Lower leg skin (tissue), 4 donors: Measurements from ENCODE around the gene ASTL. TPM values are rescaled to one million over a fixed set of nuclear protein-coding genes. Genes with fewer than 3 reads are reported as not detected.

ENCODE experiments used
- DNase-seq, 2 donors: peaks; one replicate each; pipeline ENCODE4 v3.0.0-alpha.2; 2019; ENCODE audit warnings: low spot score in 2 of 2
- H3K4me3 ChIP-seq: fragments of 200-600 bp; sonication (generic); 2 replicates; pipeline ENCODE4 v1.5.1; 2017; ENCODE audit warnings: mild to moderate bottlenecking, low read depth; ENCODE audit not compliant: poor library complexity, severe bottlenecking
- CTCF ChIP-seq, 3 donors: fragments of 450-650 bp; IDR thresholded peaks; one replicate each; pipeline ENCODE4 v1.5.1; 2016; ENCODE audit warnings: antibody characterized with exemption in 3 of 3, mild to moderate bottlenecking in 3 of 3, moderate library complexity in 2 of 3
- POLR2A ChIP-seq, 2 donors: fragments of 450-650 bp; IDR thresholded peaks; one replicate each; pipeline ENCODE4 v1.6.1; 2016 to 2017; ENCODE audit warnings: antibody characterized with exemption in 2 of 2, mild to moderate bottlenecking in 1 of 2, moderate library complexity in 1 of 2
- WGBS, 2 donors: methylation state at CpG; one replicate each; pipeline ENCODE4 v1.1.5; 2018; 5-methylcytosine and 5-hydroxymethylcytosine counted together
- intact Hi-C: fragments of 100-400 bp; cut with DNase I; formaldehyde crosslinking; loops from one replicate; pipeline ENCODE4 v1.15.0; 2023; ENCODE audit warnings: low total_unique reads
- total RNA-seq, 4 donors: library from RNA; depleted of rRNA; stranded (reverse); fragments of >200 nt; gene quantifications; one replicate each; pipeline ENCODE4 v1.1.0, GENCODE V29; 2016

The ASTL gene
- total RNA-seq, 4 donors from 2014 or later = 0.20 to 1.8 (median 0.63) TPM; not detected in 1

GRCh38 chr2:96074156-96074555, 64.1 kb downstream of the ASTL start:
- H3K4me3 ChIP-seq = no peak overlapping the region
- 74 to 82% methylated on average over 5 to 6 of the region's 6 CpGs for WGBS, 2 donors
- peak in 1 of 2 donors; percentile 63 for DNase-seq
- intact Hi-C loops = no loop called here
- TF ChIP-seq CTCF (IDR thresholded peaks at IDR 0.05) = no peak
- no peak for TF ChIP-seq POLR2A (IDR thresholded peaks at IDR 0.05)

- H3K4me3 ChIP-seq = no peak overlapping the region
- intact Hi-C loops = no loop called here
- 76 to 78% methylated on average over 7 of the region's 7 CpGs for WGBS, 2 donors
- DNase-seq = no peak
- TF ChIP-seq POLR2A (IDR thresholded peaks at IDR 0.05) = no peak
- no peak for TF ChIP-seq CTCF (IDR thresholded peaks at IDR 0.05)
Measured at GRCh38 chr2:96073170-96073775, 65.0 kb downstream of the ASTL start.

Other genes with a start within 250 kb of the ASTL start
- gene ANKRD36C, start 146.7 kb downstream of the ASTL start, total RNA-seq = 10 to 100 TPM; 15.4 to 29.7 (median 15.5) TPM
- 1 to 10 TPM in 3 of 4 donors, under 1 TPM in 1; 0.38 to 3.6 (median 1.4) TPM for gene GPAT2, start 103.6 kb downstream of the ASTL start, total RNA-seq
- gene ADRA2B, start 21.9 kb downstream of the ASTL start, total RNA-seq = 1 to 10 TPM in 1 of 4 donors, under 1 TPM in 3; 0.42 to 2.4 (median 0.97) TPM
- 10 to 100 TPM; 39.3 to 57.0 (median 48.8) TPM for gene DUSP2, start 6.9 kb upstream of the ASTL start, total RNA-seq
- 100 to 1,000 TPM in 2 of 4 donors, 10 to 100 TPM in 2; 52.5 to 101 (median 77.2) TPM for gene STARD7, start 70.3 kb upstream of the ASTL start, total RNA-seq
- 10 to 100 TPM; 49.5 to 76.2 (median 60.4) TPM for gene TMEM127, start 127.5 kb upstream of the ASTL start, total RNA-seq
- 100 to 1,000 TPM in 1 of 4 donors, 10 to 100 TPM in 3; 86.1 to 115 (median 96.2) TPM for gene CIAO1, start 127.7 kb upstream of the ASTL start, total RNA-seq
- gene SNRNP200, start 167.0 kb upstream of the ASTL start, total RNA-seq = 10 to 100 TPM; 73.4 to 94.0 (median 87.5) TPM
- gene ITPRIPL1, start 186.8 kb upstream of the ASTL start, total RNA-seq = 1 to 10 TPM in 2 of 4 donors, under 1 TPM in 2; 0.51 to 3.1 (median 1.9) TPM
- gene NCAPH, start 197.3 kb upstream of the ASTL start, total RNA-seq = 1 to 10 TPM in 2 of 4 donors, under 1 TPM in 2; 0.74 to 3.5 (median 1.8) TPM